GM11168 (cell line): ENCODE data around the gene TRAIP.
"Not testable (repeated sequence)": the region's sequence is repeated elsewhere in the genome, so short reads cannot be mapped to it uniquely, and the experiment has no call there.

ENCODE experiments used
- in situ Hi-C: fragments of 300-500 bp; cut with MboI; formaldehyde crosslinking; loops from one replicate; pipeline ENCODE4 v1.12.0; 2022; ENCODE audit warnings: low sequenced_read_pairs; ENCODE audit not compliant: unreplicated experiment

The TRAIP gene

DNA sequence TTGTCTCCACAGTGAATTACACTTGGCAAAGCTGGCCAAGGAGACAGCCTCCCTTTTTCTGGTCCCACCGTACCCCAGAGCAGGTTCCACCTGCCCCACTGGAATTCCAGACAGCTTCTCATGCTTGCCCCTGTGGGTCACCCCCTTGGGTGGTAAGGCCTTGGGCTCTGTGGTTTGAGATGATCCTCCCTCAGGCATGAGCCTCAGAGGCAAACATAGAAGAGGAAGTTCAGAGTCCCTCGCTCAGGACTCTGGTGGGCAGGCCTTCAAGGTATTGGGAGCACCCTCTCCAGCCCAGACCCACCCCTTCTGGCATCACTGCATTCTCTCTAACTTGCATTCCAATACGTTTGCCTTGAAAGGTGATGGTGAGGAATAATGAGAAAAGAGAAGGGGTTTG, 25.0 kb downstream of the TRAIP start:
- in situ Hi-C loops: no loop called here

DNA sequence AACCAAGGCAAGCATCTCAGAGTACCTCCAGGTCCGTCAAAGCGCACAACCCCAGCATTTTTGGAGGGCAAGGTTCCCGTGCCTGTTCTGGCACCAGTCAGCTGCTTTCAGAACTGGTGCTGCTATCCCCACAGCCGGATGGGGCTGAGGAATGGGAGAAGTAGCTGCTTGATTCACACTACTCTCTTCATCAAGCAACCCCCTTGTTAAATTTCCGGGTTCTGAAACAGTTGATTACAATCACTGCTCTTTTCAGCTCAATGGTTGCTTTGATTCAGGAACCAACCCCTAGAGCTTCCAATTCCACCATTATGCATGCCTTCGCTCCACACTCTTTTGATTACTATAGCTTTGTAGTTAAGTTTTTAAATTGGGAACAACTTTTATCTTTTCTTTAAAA, 30.3 kb downstream of the TRAIP start:
- in situ Hi-C loops: no loop called here

DNA sequence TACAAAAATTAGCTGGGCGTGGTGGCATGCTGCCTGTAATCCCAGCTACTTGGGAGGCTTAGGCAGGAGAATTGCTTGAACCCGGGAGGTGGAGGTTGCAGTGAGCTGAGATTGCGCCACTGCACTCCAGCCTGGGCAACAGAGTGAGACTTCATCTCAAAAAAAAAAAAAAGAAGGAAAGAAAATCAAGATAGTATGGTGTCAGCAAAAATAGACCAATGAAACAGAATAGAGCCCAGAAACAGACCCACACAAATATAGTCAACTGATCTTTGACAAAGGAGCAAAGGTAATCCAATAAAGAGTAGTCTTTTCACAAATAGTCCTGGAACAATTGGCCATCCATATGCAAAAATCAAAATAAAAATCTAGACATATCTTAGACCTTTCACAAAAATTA, 33.2 kb downstream of the TRAIP start:
- in situ Hi-C loops: not testable (repeated sequence)

DNA sequence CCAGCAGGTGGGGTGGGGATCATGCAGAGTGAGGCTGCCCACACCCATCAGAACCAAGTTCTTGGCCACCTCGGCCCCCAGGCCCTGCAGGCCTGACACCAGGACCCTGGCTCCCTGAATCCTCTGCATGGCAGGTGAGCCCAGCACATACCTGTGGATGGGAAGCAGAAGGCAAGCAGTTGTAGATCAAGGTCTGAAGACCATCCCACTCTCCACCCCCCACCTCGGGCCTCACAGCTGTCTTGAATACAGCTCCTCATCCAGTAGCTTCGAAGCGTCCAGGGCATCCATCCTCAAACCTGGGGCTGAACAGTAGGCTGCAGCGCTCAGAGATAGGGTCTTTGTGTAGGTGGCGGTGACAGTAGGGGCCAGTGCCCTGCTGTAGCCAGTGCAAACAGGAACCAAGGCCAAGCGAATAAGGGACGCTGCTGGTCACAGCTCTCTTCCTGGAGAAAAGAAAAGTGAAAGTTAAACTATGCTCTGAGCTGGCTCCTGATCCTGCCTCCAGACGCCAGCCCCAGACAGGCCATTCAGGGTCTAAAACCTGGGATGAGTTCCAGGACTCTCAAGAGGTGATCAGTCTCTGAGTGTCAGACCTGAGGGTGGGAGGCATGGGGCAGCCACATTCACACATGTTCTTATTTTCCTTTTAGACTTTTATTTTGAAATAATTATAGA, 42.7 kb downstream of the TRAIP start, which contains the start of gene UBA7:
TSS of gene UBA7 (minus strand) at position 457 of the 678 bp plus-strand sequence. CDS start at position 291, 166 bp downstream.
- in situ Hi-C loops: no loop called here

GRCh38 chr3:49812916-49813496, 43.4 kb downstream of the TRAIP start:
- in situ Hi-C loops: no loop called here

DNA sequence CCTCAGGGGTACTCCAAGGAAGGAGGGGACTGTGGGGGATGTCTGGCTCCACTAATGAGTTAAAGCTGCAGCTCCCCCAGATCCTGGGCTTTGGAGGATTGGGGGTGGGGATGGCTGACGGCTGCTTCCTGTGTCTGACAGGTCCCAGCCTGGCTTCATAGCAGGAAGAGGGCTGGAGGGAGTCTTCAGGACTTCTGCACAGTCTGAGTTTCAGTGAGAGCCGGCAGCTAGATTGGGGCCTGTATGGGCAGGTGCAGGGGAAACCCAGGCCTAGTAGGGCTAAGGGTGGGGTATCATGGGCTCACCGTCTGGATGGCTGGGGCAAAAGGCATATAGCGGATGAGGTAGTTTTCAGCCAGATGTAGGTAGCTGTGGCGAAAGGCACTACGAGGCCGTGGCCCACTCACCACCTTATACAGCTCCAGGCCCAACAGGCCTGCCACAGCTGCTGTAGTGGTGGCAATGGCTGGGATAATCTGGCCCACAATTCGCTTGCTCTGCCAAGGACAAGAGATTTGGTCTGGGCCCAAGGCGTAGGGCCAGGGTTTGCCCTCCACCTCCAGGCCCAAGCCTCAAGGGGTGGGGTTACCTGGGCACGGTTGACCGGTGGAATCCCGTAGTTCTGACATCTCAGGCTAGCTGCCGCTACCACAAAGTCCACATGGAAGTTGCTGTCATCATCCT, 48.8 kb downstream of the TRAIP start:
- in situ Hi-C loops: no loop called here

- in situ Hi-C loops: no loop called here
These were observed 49.5 kb downstream of the TRAIP start for GRCh38 chr3:49806850-49807249.

- in situ Hi-C loops: no loop called here
These were observed 50.3 kb downstream of the TRAIP start for GRCh38 chr3:49805897-49806701.

DNA sequence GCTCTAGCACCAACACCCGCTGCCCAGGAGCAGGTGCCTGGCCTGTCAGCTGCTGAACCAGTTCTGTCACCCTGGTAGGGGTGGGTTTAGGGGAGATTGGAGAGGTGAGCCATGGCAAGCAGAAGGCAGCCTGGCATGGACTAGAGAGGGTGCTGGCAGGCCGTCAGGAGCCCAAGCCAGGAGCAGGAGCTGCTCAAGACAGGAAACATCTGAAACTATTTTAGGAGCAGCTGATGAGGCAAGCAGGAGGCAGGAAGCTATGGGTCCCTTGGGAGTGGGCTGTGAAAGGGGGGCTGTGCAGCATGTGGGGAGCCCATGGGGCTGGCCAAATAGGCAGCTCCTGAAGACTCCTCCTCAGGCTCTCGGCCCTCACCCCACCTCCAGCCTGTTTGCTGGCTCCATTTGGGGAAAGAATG, 51.0 kb downstream of the TRAIP start:
- in situ Hi-C loops: no loop called here

DNA sequence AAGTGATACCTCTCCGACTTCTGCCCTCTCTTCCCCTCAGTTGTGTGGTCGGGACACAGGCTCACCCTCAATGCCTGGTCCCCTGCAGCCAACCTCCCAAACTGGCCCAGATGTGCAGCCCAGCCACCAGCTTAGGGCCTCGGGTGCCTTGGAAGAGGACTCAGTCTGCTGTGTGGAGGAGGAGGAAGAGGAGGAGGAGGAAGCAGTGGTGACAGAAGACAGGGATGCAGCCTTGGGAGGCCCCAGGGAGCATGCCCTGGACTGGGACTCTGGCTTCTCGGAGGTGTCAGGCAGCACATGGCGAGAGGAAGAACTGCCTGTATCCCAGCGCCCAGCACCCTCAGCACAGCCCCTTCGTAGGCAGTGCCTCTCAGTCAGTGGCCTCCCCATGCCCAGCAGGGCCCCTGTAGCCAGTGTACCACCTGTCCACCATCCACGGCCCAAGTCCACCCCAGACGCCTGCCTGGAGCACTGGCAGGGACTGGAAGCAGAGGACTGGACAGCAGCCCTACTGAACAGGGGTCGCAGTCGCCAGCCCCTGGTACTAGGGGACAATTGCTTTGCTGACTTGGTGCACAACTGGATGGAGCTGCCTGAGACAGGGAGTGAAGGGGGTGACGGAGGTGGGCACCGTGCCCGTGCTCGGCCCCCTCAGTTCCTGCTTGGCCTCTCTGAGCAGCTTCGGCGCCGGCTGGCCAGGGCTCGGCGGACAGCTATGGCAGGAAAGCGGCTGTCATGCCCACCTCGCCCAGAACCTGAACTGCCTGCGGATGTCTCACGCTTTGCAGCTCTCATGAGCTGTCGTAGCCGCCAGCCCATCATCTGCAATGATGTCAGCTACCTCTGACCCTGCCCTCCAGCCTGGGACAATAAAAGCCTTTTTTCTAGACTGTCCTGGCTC, 52.0 kb downstream of the TRAIP start:
- in situ Hi-C loops: no loop called here

- in situ Hi-C loops: no loop called here
These were observed 52.8 kb downstream of the TRAIP start for GRCh38 chr3:49803465-49804140.

DNA sequence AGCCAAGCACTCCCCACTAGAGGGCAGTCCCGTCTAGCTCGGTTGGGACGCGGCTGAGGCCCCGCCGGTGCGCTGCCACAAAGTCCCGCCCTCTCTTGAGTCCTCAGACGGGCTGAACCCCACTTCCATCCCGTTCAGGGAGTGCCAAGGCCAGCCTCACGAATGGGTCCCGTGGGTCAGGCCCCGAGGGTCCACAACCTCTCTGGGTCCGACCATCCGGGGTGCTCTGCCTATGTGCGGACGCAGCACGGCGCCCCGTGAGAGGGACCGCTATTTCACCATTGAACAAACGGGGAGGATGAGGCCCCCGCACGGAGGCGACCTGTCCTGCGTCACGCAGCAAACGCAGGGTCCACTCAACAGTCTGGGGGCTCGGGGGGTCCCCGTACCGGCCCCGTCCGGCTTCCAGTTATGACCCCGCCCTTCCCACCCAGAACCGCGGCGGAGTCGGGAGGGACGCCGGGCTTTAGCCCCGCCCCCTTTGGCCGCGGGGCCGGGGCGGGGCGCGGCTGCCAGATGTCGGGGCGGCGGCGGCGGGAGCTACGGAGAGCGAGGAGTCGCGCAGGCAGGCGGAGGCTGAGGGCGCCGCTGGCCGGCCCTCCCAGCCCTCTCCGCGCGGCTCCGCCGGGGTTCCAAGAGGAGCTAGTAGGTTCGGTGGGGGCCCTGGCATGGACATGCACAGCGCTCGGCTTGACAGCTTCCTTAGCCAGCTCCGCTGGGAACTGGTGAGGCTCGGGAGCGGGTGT, 53.5 kb downstream of the TRAIP start, which contains the start of gene INKA1:
TSS of gene INKA1 (plus strand) at position 543 of the 746 bp plus-strand sequence. CDS start at position 675, 132 bp downstream.
- in situ Hi-C loops: no loop called here

DNA sequence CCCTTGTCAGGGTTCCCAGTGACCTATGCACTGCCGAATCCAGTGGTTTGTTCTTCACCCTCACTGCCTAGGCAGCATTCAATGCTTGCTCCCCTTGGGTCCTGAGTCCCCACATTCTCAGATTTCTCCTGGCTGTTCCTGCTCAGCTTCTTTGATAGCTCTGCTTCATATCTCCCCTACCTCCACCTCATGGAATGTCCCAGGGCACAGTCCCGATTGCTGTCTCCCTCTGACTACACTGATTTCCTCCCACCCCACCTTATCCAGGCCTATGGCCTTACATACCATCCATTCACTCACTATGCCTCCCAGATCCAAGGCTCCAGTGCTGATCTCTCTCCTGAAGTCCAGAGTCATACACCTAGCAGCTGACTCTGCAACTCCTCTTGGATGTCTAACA, 55.2 kb downstream of the TRAIP start:
- in situ Hi-C loops: no loop called here

- in situ Hi-C loops: no loop called here
These were observed 56.6 kb downstream of the TRAIP start, which contains the start of gene CDHR4 for GRCh38 chr3:49799761-49800160. Gene CDHR4, minus strand, starts transcription at chr3:49799873. Its CDS starts 61 bp downstream, at chr3:49799812.

DNA sequence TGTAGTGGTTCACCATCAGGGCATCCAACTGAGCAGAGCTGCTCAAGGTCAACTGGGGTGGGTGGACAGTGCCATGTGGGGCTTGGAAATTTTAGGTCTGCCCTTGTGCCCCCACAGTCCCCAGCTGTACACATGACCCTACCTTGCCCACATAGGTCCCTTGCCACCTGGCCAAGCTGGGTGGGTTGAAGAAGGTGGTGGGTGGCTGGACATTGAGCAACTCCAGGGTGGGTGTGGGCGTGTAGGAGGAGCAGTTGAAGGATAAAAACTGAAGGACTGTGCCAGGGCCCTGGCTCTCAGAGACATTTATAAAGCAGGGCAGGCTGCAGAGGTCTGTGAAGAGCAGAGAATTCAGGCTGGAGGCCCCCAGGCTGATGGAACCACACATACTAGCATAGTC, 57.3 kb downstream of the TRAIP start:
- in situ Hi-C loops: no loop called here

GRCh38 chr3:49794926-49795905, 61.1 kb downstream of the TRAIP start:
- in situ Hi-C loops: no loop called here

DNA sequence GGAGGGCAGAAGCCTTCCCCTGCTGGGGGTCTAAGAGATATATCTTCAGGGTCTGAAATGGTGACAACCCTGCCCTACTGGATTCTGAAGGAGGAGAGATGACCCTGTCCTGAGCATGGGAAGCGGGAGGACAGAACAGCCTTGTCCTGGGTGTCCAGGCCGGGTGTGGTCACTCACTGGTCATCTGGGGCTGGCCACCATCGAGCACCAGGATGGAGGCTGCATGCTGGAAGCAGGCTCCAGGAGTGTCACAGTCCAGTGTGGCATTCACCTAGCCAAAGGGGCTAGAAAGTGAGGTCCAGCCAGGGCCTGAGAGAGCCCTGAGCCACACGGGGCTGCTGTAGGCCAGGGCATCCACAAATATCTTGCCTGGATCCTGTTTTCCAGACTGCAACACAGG, 61.9 kb downstream of the TRAIP start:
- in situ Hi-C loops: no loop called here
